K562 (cell line): Measurements from ENCODE around the gene SARS2. TPM values are rescaled to one million over a fixed set of nuclear protein-coding genes. Genes with fewer than 3 reads are reported as not detected.

Source experiments
- ATAC-seq: fragments of 200-7000 bp; cut with Tn5 transposase; 3 replicates; pipeline ENCODE4 v1.9.1; 2020; ENCODE audit warnings: moderate library complexity
- BruUV-seq: library from RNA; stranded (reverse); fragments of 400-500 nt; replicated peaks from 2 replicates; lab custom pipeline; 2021; lab: Mats Ljungman, UMichigan
- CTCF ChIA-PET: fragments of 300-600 bp; formaldehyde crosslinking; extraction: SDS; loops from one replicate; lab custom pipeline; 2021; ENCODE audit warnings: low intra/inter-chr PET ratio; lab: Yijun Ruan, JAX
- POLR2A ChIA-PET: fragments of 300-600, 350-650 bp; sonication (Branson Sonifier 250); formaldehyde crosslinking; extraction: SDS; loops from one replicate; lab custom pipeline; 2021; ENCODE audit warnings: antibody characterized with exemption, inconsistent platforms; lab: Yijun Ruan, JAX
- DNase-seq, 4 experiments: peaks; one replicate each; pipeline versions ENCODE4 v3.0.0 to v3.0.0-alpha.2; 2011 to 2018; ENCODE audit warnings: low spot score in 3 of 4, mixed read lengths in 3 of 4; ENCODE audit errors: extremely low read depth in 1 of 4
- FAIRE-seq: peaks from 2 replicates; lab custom pipeline; 2011; peaks lifted over from hg19 to GRCh38; lab: Jason Lieb, UNC
- H2AFZ ChIP-seq: 2 replicates; pipeline ENCODE4 v1.6.0; 2011; ENCODE audit warnings: low read depth, low read length, control low read depth, inconsistent platforms
- H3K27ac ChIP-seq: fragments of 200-600 bp; 3 replicates; pipeline ENCODE4 v1.8.0; 2011; ENCODE audit warnings: low read depth, mild to moderate bottlenecking, control low read depth, inconsistent platforms, low read length, moderate library complexity, mixed read lengths; ENCODE audit errors: extremely low read depth
- H3K27me3 ChIP-seq, 2 experiments: fragments of 300-600 bp in 1 of 2; 2 replicates in 1 of 2; 3 replicates in 1 of 2; pipeline versions ENCODE4 v1.6.0 to v1.8.0; 2011; ENCODE audit warnings: inconsistent platforms in 2 of 2, low read length in 2 of 2, mild to moderate bottlenecking in 1 of 2, mixed read lengths in 1 of 2, moderate library complexity in 1 of 2; ENCODE audit not compliant: control insufficient read depth in 2 of 2, insufficient read depth in 2 of 2
- H3K36me3 ChIP-seq: fragments of 300-600 bp; 3 replicates; pipeline ENCODE4 v1.8.0; 2011; ENCODE audit warnings: mild to moderate bottlenecking, low read length, inconsistent platforms; ENCODE audit not compliant: control insufficient read depth, insufficient read depth
- H3K4me1 ChIP-seq, 2 experiments: fragments of 200-600 bp in 1 of 2; replicated peaks in 1 of 2; 2 replicates in 1 of 2; 3 replicates in 1 of 2; pipeline versions ENCODE4 v1.5.1 to v1.8.0; 2011; ENCODE audit warnings: inconsistent platforms in 2 of 2, low read length in 2 of 2, mild to moderate bottlenecking in 1 of 2, mixed read lengths in 1 of 2, moderate library complexity in 1 of 2; ENCODE audit not compliant: control insufficient read depth in 2 of 2, insufficient read depth in 2 of 2
- H3K4me2 ChIP-seq: 2 replicates; pipeline ENCODE4 v1.6.1; 2011; ENCODE audit warnings: low read length, control low read depth, inconsistent platforms, mixed read lengths; ENCODE audit not compliant: insufficient read depth
- H3K4me3 ChIP-seq: fragments of 200-600 bp; sonication (generic), shearing (Covaris generic); 2 replicates; pipeline ENCODE4 v1.5.1; 2016; ENCODE audit warnings: control low read depth, inconsistent platforms
- H3K79me2 ChIP-seq: fragments of 200-600 bp; 3 replicates; pipeline ENCODE4 v1.8.0; 2011; ENCODE audit warnings: low read length, inconsistent platforms; ENCODE audit not compliant: control insufficient read depth, insufficient read depth
- H3K9ac ChIP-seq, 2 experiments: 2 replicates each; pipeline versions ENCODE4 v1.6.0 to v1.6.1; 2011; ENCODE audit warnings: low read depth in 2 of 2, low read length in 2 of 2, control low read depth in 1 of 2, inconsistent platforms in 1 of 2, mild to moderate bottlenecking in 1 of 2, mixed read lengths in 1 of 2; ENCODE audit not compliant: insufficient read depth in 1 of 2
- H3K9me1 ChIP-seq: one replicate; pipeline ENCODE4 v1.6.0; 2011; ENCODE audit warnings: inconsistent platforms, mild to moderate bottlenecking, low read length, moderate library complexity; ENCODE audit not compliant: control insufficient read depth, insufficient read depth
- H3K9me3 ChIP-seq: replicated peaks from 2 replicates; pipeline ENCODE4 v1.5.1; 2011; ENCODE audit warnings: low read depth, low read length, inconsistent platforms; ENCODE audit not compliant: control insufficient read depth, insufficient read depth
- H4K20me1 ChIP-seq: replicated peaks from 2 replicates; pipeline ENCODE4 v1.6.1; 2011; ENCODE audit warnings: low read length, inconsistent platforms, mixed read lengths; ENCODE audit not compliant: control insufficient read depth, insufficient read depth
- CREB5 ChIP-seq: fragments of 250-450 bp; sonication (Bioruptor Pico); IDR thresholded peaks from 2 replicates; pipeline ENCODE4 v1.5.0; 2020; ENCODE audit warnings: mild to moderate bottlenecking
- MNT ChIP-seq, 2 experiments: fragments of 450-650 bp; conservative IDR thresholded peaks; 2 replicates each; pipeline ENCODE4 v1.6.1; 2017; ENCODE audit warnings: mild to moderate bottlenecking in 2 of 2, moderate library complexity in 2 of 2
- ZBTB8A ChIP-seq: fragments of 450-650 bp; IDR thresholded peaks from 2 replicates; pipeline ENCODE4 v1.6.1; 2018; ENCODE audit warnings: mild to moderate bottlenecking, moderate library complexity; ENCODE audit not compliant: partially characterized antibody
- ZNF253 ChIP-seq: fragments of 250-450 bp; sonication (Bioruptor Pico); conservative IDR thresholded peaks from 2 replicates; pipeline ENCODE4 v1.6.1; 2021; ENCODE audit warnings: mild to moderate bottlenecking
- WGBS: fragments of 100-300 bp; shearing (Covaris generic); methylation state at CpG from one replicate; pipeline ENCODE4 v1.1.6; 2016; ENCODE audit warnings: low coverage, mixed read lengths; ENCODE audit not compliant: insufficient coverage; ENCODE audit errors: missing lambda C conversion rate; 5-methylcytosine and 5-hydroxymethylcytosine counted together
- in situ Hi-C: fragments of 300-500 bp; cut with MboI; formaldehyde crosslinking; loops from 4 replicates; pipeline ENCODE4 v1.15.0; 2018; ENCODE audit warnings: inconsistent platforms, mixed read lengths
- intact Hi-C: fragments of 100-400 bp; cut with micrococcal nuclease; formaldehyde crosslinking; loops from 2 replicates; pipeline ENCODE4 v1.14.2; 2022
- polyA plus RNA-seq, 8 experiments: library from polyadenylated mRNA; depleted of rRNA in 4 of 8; stranded (reverse) in 5 of 8; unstranded in 3 of 8; fragments of >200 nt; fragmentation: Nextera tagmentation in 2 of 8; fragmentation: Illumina TruSeq in 1 of 8; extraction: Ambion mirVana in 2 of 8; extraction: Trizol in 1 of 8; gene quantifications; 2 replicates each; pipeline versions ENCODE4 v1.2.1 to v1.2.3, GENCODE V29; 2011 to 2014; ENCODE audit warnings: inconsistent platforms in 1 of 8, missing spikeins in 1 of 8
- total RNA-seq, 7 experiments: library from RNA; depleted of rRNA in 6 of 7; stranded (reverse); fragments of >200 nt in 6 of 7; fragmentation: Illumina TruSeq in 2 of 7; extraction: Trizol in 2 of 7; gene quantifications; 2 replicates each; pipeline versions ENCODE4 v1.2.1 to v1.2.3, GENCODE V29; 2011 to 2021; ENCODE audit warnings: low replicate concordance in 1 of 7

The SARS2 gene
- total and polyA plus RNA-seq, 9 of the 15 experiments (the other 6 are each of a cell fraction or from before 2014, with no cell fraction given) = 3.1 to 59.1 (median 31.7) TPM

- H3K9me1 ChIP-seq = no peaks in the 10 kb centered on the region
- WGBS = 48% methylated on average over 3 of the region's 3 CpGs
- intact Hi-C loops = loop anchor here (5.0 kb wide), 1 partner anchor 54 kb away; the partner anchor contains the start of gene FBXO27
- POLR2A ChIA-PET = interaction anchor here (0.7 kb wide), 1 partner anchor 898 kb away, joined by 4 read pairs; no protein-coding TSS in a partner anchor
- no peak overlapping the region for H3K27ac ChIP-seq
- ATAC-seq = no peak
- TF ChIP-seq ZNF253 (CRISPR knock-in tag) (no peak), ZBTB8A (no peak), MNT (conservative IDR thresholded peaks at IDR 0.05) (no peak), CREB5 (CRISPR knock-in tag) (no peak)
- peaks cover 13 to 25% of the 10 kb centered on the region in 2 experiments; a peak in 4 of 5 replicates for H3K4me1 ChIP-seq
- no peak overlapping the region for H3K4me3 ChIP-seq
- 0 out of 4 replicates have a peak overlapping the region, but pooled peaks of 1 of the 2 experiments have one; percentile 71 for H3K9ac ChIP-seq
- in situ Hi-C loops = no loop called here
- H2AFZ ChIP-seq = peak overlapping the region; percentile 49
- no peak overlapping the region for H3K4me2 ChIP-seq
- peaks cover 16% of the 10 kb centered on the region for H3K79me2 ChIP-seq
- no peak for DNase-seq
- CTCF ChIA-PET = no interaction called here
- H4K20me1 ChIP-seq = no peaks in the 10 kb centered on the region
- no TSS peak for BruUV-seq
- no peaks in the 10 kb centered on the region for H3K36me3 ChIP-seq
- H3K27me3 ChIP-seq = no peaks in the 10 kb centered on the region; a peak in 1 of 5 replicates
- H3K9me3 ChIP-seq = peaks cover 6% of the 10 kb centered on the region; the same call in 1 of the 2 replicates
- no peak for FAIRE-seq
These were observed 47.7 kb upstream of the SARS2 start for GRCh38 chr19:38978326-38978689.
